Measurements from ENCODE around the gene ATP5F1D. TPM values are rescaled to one million over a fixed set of nuclear protein-coding genes. Genes with fewer than 3 reads are reported as not detected.

Gene ATP5F1D
- total and polyA plus RNA-seq, 2 of the 13 experiments (the other 11 are each of a cell fraction or from before 2014, with no cell fraction given) = 39.4 to 78.7 TPM

DNA sequence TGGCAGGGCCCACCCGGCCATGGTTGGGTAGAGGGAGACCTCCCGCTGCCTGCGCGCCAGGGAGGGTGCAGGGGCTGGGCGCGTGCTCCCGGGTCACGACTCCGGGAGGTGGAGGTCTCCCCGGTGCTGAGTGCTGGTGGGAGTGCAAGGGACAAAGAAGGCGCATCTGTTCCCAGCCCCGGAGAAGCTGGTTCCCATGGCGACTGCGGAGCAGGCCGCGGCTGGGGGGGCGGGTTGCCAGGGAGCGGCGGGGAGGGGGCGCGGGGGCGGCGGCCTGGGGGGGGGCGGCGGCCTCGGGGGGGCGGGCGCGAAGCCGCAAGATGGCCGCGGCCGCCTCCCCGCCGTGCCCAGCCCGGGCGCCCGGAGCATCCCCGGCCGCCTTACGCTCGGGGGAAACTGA, 5.0 kb upstream of the ATP5F1D start:
- H3K4me2 ChIP-seq (ENCODE audit: low read depth, low read length) = no peak overlapping the region
- 96% methylated on average over 38 of the region's 42 CpGs for WGBS (ENCODE audit: low lambda C conversion rate)
- intact Hi-C loops (cut with micrococcal nuclease; ENCODE audit: unreplicated experiment) (no loop called here), in situ Hi-C loops (cut with HindIII; ENCODE audit: extremely low pct_ligation_motif_present, low pct_unique_long_range_greater_than_20kb) (no loop called here)
- no TSS peak for BruUV-seq (replicated peaks)
- FAIRE-seq (no peak), DNase-seq (ENCODE audit: low spot score) (no peak), ATAC-seq (no peak)
- no peak overlapping the region for H3K9ac ChIP-seq (ENCODE audit: insufficient read depth, low read depth, low read length)
- no peak overlapping the region for H2AFZ ChIP-seq (ENCODE audit: low read length)
- H3K36me3 ChIP-seq (replicated peaks in 1 of 2; ENCODE audit: control insufficient read depth in 1 of 2, insufficient read depth in 2 of 2, low read length in 2 of 2) = peaks cover 0 to 3% of the 10 kb centered on the region in 2 experiments; a peak in 1 of 5 replicates
- H3K4me1 ChIP-seq (ENCODE audit: insufficient read depth, low read length) = peaks cover 44% of the 10 kb centered on the region
- no peak overlapping the region for H3K4me3 ChIP-seq (replicated peaks in 1 of 3; ENCODE audit: insufficient read depth in 1 of 3, low read depth in 2 of 3, low read length in 3 of 3)
- TF ChIP-seq, protein P1, sequence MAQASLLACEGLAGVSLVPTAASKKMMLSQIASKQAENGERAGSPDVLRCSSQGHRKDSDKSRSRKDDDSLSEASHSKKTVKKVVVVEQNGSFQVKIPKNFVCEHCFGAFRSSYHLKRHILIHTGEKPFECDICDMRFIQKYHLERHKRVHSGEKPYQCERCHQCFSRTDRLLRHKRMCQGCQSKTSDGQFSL (CRISPR knock-in tag; IDR thresholded peaks at IDR 0.05) = no peak
- TF ChIP-seq, protein P2, sequence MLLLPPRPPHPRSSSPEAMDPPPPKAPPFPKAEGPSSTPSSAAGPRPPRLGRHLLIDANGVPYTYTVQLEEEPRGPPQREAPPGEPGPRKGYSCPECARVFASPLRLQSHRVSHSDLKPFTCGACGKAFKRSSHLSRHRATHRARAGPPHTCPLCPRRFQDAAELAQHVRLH (CRISPR knock-in tag; IDR thresholded peaks at IDR 0.05; ENCODE audit: borderline replicate concordance, low read depth) = no peak
- TF ChIP-seq, protein P3, sequence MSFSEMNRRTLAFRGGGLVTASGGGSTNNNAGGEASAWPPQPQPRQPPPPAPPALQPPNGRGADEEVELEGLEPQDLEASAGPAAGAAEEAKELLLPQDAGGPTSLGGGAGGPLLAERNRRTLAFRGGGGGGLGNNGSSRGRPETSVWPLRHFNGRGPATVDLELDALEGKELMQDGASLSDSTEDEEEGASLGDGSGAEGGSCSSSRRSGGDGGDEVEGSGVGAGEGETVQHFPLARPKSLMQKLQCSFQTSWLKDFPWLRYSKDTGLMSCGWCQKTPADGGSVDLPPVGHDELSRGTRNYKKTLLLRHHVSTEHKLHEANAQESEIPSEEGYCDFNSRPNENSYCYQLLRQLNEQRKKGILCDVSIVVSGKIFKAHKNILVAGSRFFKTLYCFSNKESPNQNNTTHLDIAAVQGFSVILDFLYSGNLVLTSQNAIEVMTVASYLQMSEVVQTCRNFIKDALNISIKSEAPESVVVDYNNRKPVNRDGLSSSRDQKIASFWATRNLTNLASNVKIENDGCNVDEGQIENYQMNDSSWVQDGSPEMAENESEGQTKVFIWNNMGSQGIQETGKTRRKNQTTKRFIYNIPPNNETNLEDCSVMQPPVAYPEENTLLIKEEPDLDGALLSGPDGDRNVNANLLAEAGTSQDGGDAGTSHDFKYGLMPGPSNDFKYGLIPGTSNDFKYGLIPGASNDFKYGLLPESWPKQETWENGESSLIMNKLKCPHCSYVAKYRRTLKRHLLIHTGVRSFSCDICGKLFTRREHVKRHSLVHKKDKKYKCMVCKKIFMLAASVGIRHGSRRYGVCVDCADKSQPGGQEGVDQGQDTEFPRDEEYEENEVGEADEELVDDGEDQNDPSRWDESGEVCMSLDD (CRISPR knock-in tag; IDR thresholded peaks at IDR 0.05; ENCODE audit: borderline replicate concordance) = no peak
- TF ChIP-seq U2AF2 (IDR thresholded peaks at IDR 0.05; ENCODE audit: low read depth, low read length) = no peak
- TF ChIP-seq SOX13 (IDR thresholded peaks at IDR 0.05) = no peak
- TF ChIP-seq SOX13 (CRISPR knock-in tag; conservative IDR thresholded peaks at IDR 0.05 in 1 of 2, IDR thresholded peaks at IDR 0.05 in 1 of 2) = no peak
- no peak for TF ChIP-seq ZNF510 (CRISPR knock-in tag; IDR thresholded peaks at IDR 0.05; ENCODE audit: low read depth)
- no peak for TF ChIP-seq ZNF670 (CRISPR knock-in tag; IDR thresholded peaks at IDR 0.05; ENCODE audit: borderline replicate concordance)
- TF ChIP-seq, protein P4, sequence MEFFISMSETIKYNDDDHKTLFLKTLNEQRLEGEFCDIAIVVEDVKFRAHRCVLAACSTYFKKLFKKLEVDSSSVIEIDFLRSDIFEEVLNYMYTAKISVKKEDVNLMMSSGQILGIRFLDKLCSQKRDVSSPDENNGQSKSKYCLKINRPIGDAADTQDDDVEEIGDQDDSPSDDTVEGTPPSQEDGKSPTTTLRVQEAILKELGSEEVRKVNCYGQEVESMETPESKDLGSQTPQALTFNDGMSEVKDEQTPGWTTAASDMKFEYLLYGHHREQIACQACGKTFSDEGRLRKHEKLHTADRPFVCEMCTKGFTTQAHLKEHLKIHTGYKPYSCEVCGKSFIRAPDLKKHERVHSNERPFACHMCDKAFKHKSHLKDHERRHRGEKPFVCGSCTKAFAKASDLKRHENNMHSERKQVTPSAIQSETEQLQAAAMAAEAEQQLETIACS (CRISPR knock-in tag; IDR thresholded peaks at IDR 0.05) = no peak
- no peaks in the 10 kb centered on the region for H3K9me3 ChIP-seq (ENCODE audit: low read length)
- CTCF ChIA-PET (ENCODE audit: low intra/inter-chr PET ratio, low total read pairs) = no interaction called here
- POLR2A ChIA-PET = interaction anchor here (0.9 kb wide), 1 partner anchor 33 kb away, joined by 4 read pairs; the partner anchor contains the start of gene CIRBP
- no peak overlapping the region for H3K27ac ChIP-seq (ENCODE audit: extremely low read length, insufficient read depth, low read length)
- H3K27me3 ChIP-seq (ENCODE audit: control insufficient read depth in 1 of 2, insufficient read depth in 2 of 2, low read length in 2 of 2) = no peaks in the 10 kb centered on the region
- H4K20me1 ChIP-seq (ENCODE audit: insufficient read depth, low read length) = no peaks in the 10 kb centered on the region
- no peaks in the 10 kb centered on the region for H3K79me2 ChIP-seq (ENCODE audit: insufficient read depth, low read length)

Measured in HepG2 (cell line).